H1 (cell line): ENCODE results near the gene MPPED2. TPM values are rescaled to one million over a fixed set of nuclear protein-coding genes. Genes with fewer than 3 reads are reported as not detected.

Source experiments
- ASH2L ChIP-seq: fragments of 200-600, 300-600 bp; sonication (generic); IDR thresholded peaks from one replicate; pipeline ENCODE4 v1.7.1; 2017; ENCODE audit warnings: low read length
- EZH2 ChIP-seq: fragments of 200-600 bp; sonication (generic); IDR thresholded peaks from 2 replicates; pipeline ENCODE4 v1.7.1; 2012; ENCODE audit warnings: low read depth, mild to moderate bottlenecking, moderate library complexity, low read length, inconsistent platforms; ENCODE audit not compliant: severe bottlenecking
- GTF2F1 ChIP-seq: IDR thresholded peaks from 2 replicates; pipeline ENCODE4 v1.6.1; 2012; ENCODE audit warnings: low read depth, low read length, improper control_type of control experiment, borderline replicate concordance
- HDAC2 ChIP-seq, 2 experiments: fragments of 300-600 bp in 1 of 2; sonication (generic) in 1 of 2; IDR thresholded peaks; 2 replicates each; pipeline ENCODE4 v1.6.1; 2011 to 2012; ENCODE audit warnings: low read depth in 2 of 2, low read length in 2 of 2, mild to moderate bottlenecking in 2 of 2, moderate library complexity in 2 of 2, borderline replicate concordance in 1 of 2, inconsistent platforms in 1 of 2
- POU5F1 ChIP-seq: IDR thresholded peaks from 2 replicates; pipeline ENCODE4 v1.6.1; 2011; ENCODE audit warnings: low read depth, mild to moderate bottlenecking, low read length, moderate library complexity
- RBBP5 ChIP-seq: IDR thresholded peaks from 2 replicates; pipeline ENCODE4 v1.7.1; 2012; ENCODE audit warnings: low read depth, mild to moderate bottlenecking, inconsistent platforms, low read length, moderate library complexity, borderline replicate concordance
- SP1 ChIP-seq: IDR thresholded peaks from 2 replicates; pipeline ENCODE4 v1.6.1; 2011; ENCODE audit warnings: low read depth, low read length
- SUZ12 ChIP-seq: fragments of 200-600 bp; sonication (generic); IDR thresholded peaks from 2 replicates; pipeline ENCODE4 v1.6.1; 2012; ENCODE audit warnings: mild to moderate bottlenecking, inconsistent platforms, low read length, moderate library complexity, mixed read lengths
- ZNF274 ChIP-seq: IDR thresholded peaks from 2 replicates; pipeline ENCODE4 v1.7.0; 2012; ENCODE audit warnings: low read length, borderline replicate concordance; ENCODE audit errors: extremely low read depth
- polyA plus RNA-seq, 7 experiments: library from polyadenylated mRNA; depleted of rRNA in 3 of 7; stranded (reverse) in 5 of 7; unstranded in 2 of 7; fragments of >200 nt in 5 of 7; fragments of 200-250 nt in 2 of 7; gene quantifications; 1 replicate in 5 of 7; 2 replicates in 1 of 7; 4 replicates in 1 of 7; pipeline versions ENCODE4 v1.2.1 to v1.2.3, GENCODE V29; 2011 to 2013; ENCODE audit warnings: missing spikeins in 2 of 7, mixed read lengths in 2 of 7
- total RNA-seq: library from RNA; stranded (reverse); fragmentation: NEBNext Ultra II Directional; extraction: Animal tissue kit (Norgen Biotek cat#: 25700); gene quantifications from 2 replicates; pipeline ENCODE4 v1.2.1, GENCODE V29; 2021
- TF ChIP-seq, protein P1 (sequence below): fragments of 300-600 bp; sonication (generic); IDR thresholded peaks from 2 replicates; pipeline ENCODE4 v1.7.1; 2012; ENCODE audit warnings: low read length, moderate library complexity, mild to moderate bottlenecking, inconsistent platforms; ENCODE audit not compliant: insufficient replicate concordance
- TF ChIP-seq, protein P2 (sequence below): IDR thresholded peaks from 2 replicates; pipeline ENCODE4 v1.6.1; 2012; ENCODE audit warnings: inconsistent platforms

Gene MPPED2
- total and polyA plus RNA-seq, 2 of the 8 experiments (the other 6 are each of a cell fraction or from before 2014, with no cell fraction given) = 1.3 to 3.5 TPM

DNA sequence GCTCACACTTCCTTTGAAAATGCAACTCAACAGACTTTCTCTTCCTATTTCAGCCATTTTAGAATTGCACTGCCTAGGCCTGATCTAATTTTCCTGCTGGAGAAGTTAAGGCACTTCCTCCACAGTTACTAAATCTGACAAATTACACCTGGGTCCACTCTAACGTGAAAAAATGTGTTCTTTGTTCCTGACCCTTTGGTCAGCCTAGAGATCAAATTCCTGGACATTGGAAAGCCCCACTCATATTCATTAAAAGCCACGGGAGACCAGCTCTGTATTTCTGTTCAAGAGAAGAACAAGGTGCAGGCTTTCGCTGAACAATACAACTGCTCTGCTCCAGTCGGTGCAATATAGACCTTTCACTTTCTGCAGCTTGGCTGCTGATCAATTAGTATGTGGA, 96.6 kb downstream of the MPPED2 start (continued):
- TF ChIP-seq, protein P1, sequence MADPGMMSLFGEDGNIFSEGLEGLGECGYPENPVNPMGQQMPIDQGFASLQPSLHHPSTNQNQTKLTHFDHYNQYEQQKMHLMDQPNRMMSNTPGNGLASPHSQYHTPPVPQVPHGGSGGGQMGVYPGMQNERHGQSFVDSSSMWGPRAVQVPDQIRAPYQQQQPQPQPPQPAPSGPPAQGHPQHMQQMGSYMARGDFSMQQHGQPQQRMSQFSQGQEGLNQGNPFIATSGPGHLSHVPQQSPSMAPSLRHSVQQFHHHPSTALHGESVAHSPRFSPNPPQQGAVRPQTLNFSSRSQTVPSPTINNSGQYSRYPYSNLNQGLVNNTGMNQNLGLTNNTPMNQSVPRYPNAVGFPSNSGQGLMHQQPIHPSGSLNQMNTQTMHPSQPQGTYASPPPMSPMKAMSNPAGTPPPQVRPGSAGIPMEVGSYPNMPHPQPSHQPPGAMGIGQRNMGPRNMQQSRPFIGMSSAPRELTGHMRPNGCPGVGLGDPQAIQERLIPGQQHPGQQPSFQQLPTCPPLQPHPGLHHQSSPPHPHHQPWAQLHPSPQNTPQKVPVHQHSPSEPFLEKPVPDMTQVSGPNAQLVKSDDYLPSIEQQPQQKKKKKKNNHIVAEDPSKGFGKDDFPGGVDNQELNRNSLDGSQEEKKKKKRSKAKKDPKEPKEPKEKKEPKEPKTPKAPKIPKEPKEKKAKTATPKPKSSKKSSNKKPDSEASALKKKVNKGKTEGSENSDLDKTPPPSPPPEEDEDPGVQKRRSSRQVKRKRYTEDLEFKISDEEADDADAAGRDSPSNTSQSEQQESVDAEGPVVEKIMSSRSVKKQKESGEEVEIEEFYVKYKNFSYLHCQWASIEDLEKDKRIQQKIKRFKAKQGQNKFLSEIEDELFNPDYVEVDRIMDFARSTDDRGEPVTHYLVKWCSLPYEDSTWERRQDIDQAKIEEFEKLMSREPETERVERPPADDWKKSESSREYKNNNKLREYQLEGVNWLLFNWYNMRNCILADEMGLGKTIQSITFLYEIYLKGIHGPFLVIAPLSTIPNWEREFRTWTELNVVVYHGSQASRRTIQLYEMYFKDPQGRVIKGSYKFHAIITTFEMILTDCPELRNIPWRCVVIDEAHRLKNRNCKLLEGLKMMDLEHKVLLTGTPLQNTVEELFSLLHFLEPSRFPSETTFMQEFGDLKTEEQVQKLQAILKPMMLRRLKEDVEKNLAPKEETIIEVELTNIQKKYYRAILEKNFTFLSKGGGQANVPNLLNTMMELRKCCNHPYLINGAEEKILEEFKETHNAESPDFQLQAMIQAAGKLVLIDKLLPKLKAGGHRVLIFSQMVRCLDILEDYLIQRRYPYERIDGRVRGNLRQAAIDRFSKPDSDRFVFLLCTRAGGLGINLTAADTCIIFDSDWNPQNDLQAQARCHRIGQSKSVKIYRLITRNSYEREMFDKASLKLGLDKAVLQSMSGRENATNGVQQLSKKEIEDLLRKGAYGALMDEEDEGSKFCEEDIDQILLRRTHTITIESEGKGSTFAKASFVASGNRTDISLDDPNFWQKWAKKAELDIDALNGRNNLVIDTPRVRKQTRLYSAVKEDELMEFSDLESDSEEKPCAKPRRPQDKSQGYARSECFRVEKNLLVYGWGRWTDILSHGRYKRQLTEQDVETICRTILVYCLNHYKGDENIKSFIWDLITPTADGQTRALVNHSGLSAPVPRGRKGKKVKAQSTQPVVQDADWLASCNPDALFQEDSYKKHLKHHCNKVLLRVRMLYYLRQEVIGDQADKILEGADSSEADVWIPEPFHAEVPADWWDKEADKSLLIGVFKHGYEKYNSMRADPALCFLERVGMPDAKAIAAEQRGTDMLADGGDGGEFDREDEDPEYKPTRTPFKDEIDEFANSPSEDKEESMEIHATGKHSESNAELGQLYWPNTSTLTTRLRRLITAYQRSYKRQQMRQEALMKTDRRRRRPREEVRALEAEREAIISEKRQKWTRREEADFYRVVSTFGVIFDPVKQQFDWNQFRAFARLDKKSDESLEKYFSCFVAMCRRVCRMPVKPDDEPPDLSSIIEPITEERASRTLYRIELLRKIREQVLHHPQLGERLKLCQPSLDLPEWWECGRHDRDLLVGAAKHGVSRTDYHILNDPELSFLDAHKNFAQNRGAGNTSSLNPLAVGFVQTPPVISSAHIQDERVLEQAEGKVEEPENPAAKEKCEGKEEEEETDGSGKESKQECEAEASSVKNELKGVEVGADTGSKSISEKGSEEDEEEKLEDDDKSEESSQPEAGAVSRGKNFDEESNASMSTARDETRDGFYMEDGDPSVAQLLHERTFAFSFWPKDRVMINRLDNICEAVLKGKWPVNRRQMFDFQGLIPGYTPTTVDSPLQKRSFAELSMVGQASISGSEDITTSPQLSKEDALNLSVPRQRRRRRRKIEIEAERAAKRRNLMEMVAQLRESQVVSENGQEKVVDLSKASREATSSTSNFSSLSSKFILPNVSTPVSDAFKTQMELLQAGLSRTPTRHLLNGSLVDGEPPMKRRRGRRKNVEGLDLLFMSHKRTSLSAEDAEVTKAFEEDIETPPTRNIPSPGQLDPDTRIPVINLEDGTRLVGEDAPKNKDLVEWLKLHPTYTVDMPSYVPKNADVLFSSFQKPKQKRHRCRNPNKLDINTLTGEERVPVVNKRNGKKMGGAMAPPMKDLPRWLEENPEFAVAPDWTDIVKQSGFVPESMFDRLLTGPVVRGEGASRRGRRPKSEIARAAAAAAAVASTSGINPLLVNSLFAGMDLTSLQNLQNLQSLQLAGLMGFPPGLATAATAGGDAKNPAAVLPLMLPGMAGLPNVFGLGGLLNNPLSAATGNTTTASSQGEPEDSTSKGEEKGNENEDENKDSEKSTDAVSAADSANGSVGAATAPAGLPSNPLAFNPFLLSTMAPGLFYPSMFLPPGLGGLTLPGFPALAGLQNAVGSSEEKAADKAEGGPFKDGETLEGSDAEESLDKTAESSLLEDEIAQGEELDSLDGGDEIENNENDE = no peak
- TF ChIP-seq RBBP5 = no peak
- TF ChIP-seq, protein P2, sequence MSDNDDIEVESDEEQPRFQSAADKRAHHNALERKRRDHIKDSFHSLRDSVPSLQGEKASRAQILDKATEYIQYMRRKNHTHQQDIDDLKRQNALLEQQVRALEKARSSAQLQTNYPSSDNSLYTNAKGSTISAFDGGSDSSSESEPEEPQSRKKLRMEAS = no peak
- TF ChIP-seq ZNF274 = no peak
- no peak for TF ChIP-seq SP1
- no peak for TF ChIP-seq ASH2L
- TF ChIP-seq GTF2F1 = no peak
- no peak for TF ChIP-seq EZH2
- no peak for TF ChIP-seq HDAC2 (IDR thresholded peaks at IDR 0.05; ENCODE audit: borderline replicate concordance in 1 of 2, low read depth in 2 of 2, low read length in 2 of 2)
- no peak for TF ChIP-seq POU5F1
- no peak for TF ChIP-seq SUZ12
